Nephron progenitor cell (in vitro differentiated cells): ENCODE results near the gene TENT4A.
"Not testable (repeated sequence)": the region's sequence is repeated elsewhere in the genome, so short reads cannot be mapped to it uniquely, and the experiment has no call there.

Source experiments
- DNase-seq: peaks from one replicate; pipeline ENCODE4 v3.0.0; 2021
- H3K27ac Mint-ChIP-seq: 2 replicates; pipeline ENCODE4 v1.8.0; 2021; ENCODE audit warnings: mild to moderate bottlenecking, moderate library complexity, mixed read lengths
- H3K27me3 Mint-ChIP-seq: 2 replicates; pipeline ENCODE4 v1.8.0; 2021; ENCODE audit warnings: mild to moderate bottlenecking, low read depth, mixed read lengths; ENCODE audit not compliant: poor library complexity
- H3K36me3 Mint-ChIP-seq: 2 replicates; pipeline ENCODE4 v1.8.0; 2021; ENCODE audit warnings: low read depth, mixed read lengths
- H3K4me1 Mint-ChIP-seq: 2 replicates; pipeline ENCODE4 v1.8.0; 2021; ENCODE audit warnings: mixed read lengths
- H3K4me3 Mint-ChIP-seq: 2 replicates; pipeline ENCODE4 v1.8.0; 2021; ENCODE audit warnings: mild to moderate bottlenecking, moderate library complexity, mixed read lengths
- H3K9me3 Mint-ChIP-seq: 2 replicates; pipeline ENCODE4 v1.8.0; 2021; ENCODE audit warnings: mild to moderate bottlenecking, moderate library complexity, mixed read lengths
- CTCF ChIP-seq: fragments of 200-600 bp; sonication (generic); IDR thresholded peaks from 2 replicates; pipeline ENCODE4 v1.5.0; 2021; ENCODE audit warnings: antibody characterized with exemption

TENT4A gene

GRCh38 chr5:6773342-6774035 is 60.3 kb downstream of the TENT4A start:
- no peak overlapping the region for H3K27ac Mint-ChIP-seq
- no peak overlapping the region for H3K4me3 Mint-ChIP-seq
- H3K27me3 Mint-ChIP-seq, result no peaks in the 10 kb centered on the region
- TF ChIP-seq CTCF, result no peak
- DNase-seq, result no peak
- H3K36me3 Mint-ChIP-seq, result peaks cover 15% of the 10 kb centered on the region
- peaks cover 10% of the 10 kb centered on the region for H3K9me3 Mint-ChIP-seq
- H3K4me1 Mint-ChIP-seq, result peaks cover 22% of the 10 kb centered on the region

DNA sequence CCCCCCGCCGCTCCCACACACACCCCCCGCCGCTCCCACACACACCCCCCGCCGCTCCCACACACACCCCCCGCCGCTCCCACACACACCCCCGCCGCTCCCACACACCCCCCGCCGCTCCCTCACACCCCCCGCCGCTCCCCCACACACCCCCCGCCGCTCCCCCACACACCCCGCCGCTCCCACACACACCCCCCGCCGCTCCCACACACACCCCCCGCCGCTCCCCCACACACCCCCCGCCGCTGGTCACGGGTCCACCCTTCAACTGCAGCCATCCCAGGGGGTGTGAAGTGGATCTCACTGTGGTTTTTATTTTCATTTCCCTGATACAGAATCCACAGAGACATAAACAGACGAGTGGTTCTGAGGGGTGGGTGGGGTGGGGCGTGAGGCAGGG is 61.0 kb downstream of the TENT4A start:
- H3K27ac Mint-ChIP-seq, DNase-seq, H3K27me3 Mint-ChIP-seq, H3K4me3 Mint-ChIP-seq: not testable (repeated sequence)
- peaks cover 17% of the 10 kb centered on the region for H3K4me1 Mint-ChIP-seq
- peaks cover 10% of the 10 kb centered on the region for H3K9me3 Mint-ChIP-seq
- peaks cover 15% of the 10 kb centered on the region for H3K36me3 Mint-ChIP-seq

GRCh38 chr5:6774721-6775204 is 61.5 kb downstream of the TENT4A start:
- Mint-ChIP-seq H3K4me3 (no peak overlapping the region), H3K36me3 (peaks cover 15% of the 10 kb centered on the region), H3K27me3 (no peaks in the 10 kb centered on the region), H3K9me3 (peaks cover 10% of the 10 kb centered on the region), H3K4me1 (peaks cover 17% of the 10 kb centered on the region), H3K27ac (peak overlapping the region; percentile 78)
- no peak for DNase-seq
- TF ChIP-seq CTCF, result no peak

- H3K4me1 Mint-ChIP-seq, result peaks cover 17% of the 10 kb centered on the region
Observed at GRCh38 chr5:6775571-6775970, 62.3 kb downstream of the TENT4A start.

DNA sequence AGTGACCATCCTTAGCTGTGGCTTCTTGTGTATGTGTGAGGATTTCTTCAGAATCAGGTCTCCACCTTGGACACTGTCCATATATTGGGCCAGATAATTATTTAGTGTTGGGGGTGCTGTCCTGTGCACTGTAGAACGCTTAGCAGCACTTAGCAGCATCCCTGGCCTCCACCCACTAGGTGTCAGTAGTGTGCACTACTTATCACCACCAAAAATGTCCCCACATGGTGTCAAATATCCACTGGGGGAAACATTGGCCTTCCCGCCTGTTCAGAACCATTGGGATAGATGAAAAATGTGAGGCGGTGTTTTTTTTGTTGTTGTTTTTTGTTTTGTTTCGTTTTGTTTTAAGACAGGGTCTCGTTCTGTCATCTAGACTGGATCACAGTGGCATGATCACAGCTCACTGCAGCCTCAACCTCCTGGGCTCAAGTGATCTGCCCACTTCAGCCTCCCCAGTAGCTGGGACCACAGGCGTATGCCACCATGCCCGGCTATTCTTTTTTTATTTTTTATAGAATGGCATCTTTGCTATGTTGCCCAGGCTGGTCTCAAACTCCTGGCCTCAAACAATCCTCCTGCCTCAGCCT is 67.7 kb downstream of the TENT4A start:
- DNase-seq, result no peak
- peaks cover 8% of the 10 kb centered on the region for H3K27me3 Mint-ChIP-seq
- H3K27ac Mint-ChIP-seq, result no peak overlapping the region
- H3K4me1 Mint-ChIP-seq, result peaks cover 25% of the 10 kb centered on the region
- H3K9me3 Mint-ChIP-seq, result no peaks in the 10 kb centered on the region
- no peaks in the 10 kb centered on the region for H3K36me3 Mint-ChIP-seq
- TF ChIP-seq CTCF, result peak; percentile 21
- H3K4me3 Mint-ChIP-seq, result no peak overlapping the region

More at GRCh38 chr5:6775571-6775970, 62.3 kb downstream of the TENT4A start:
- Mint-ChIP-seq H3K27ac (no peak overlapping the region), H3K9me3 (peaks cover 10% of the 10 kb centered on the region), H3K36me3 (peaks cover 15% of the 10 kb centered on the region), H3K4me3 (no peak overlapping the region), H3K27me3 (no peaks in the 10 kb centered on the region)
- no peak for DNase-seq
- no peak for TF ChIP-seq CTCF

GRCh38 chr5:6781716-6782115 is 68.5 kb downstream of the TENT4A start:
- Mint-ChIP-seq H3K4me3 (no peak overlapping the region), H3K4me1 (peaks cover 25% of the 10 kb centered on the region), H3K27me3 (peaks cover 8% of the 10 kb centered on the region), H3K27ac (no peak overlapping the region), H3K36me3 (no peaks in the 10 kb centered on the region), H3K9me3 (no peaks in the 10 kb centered on the region)
- no peak for TF ChIP-seq CTCF
- DNase-seq, result no peak
